GM23338 (cell line): ENCODE measurements around the gene FGGY.

Experiments used
- CREB1 ChIP-seq: fragments of 250-450 bp; sonication (Bioruptor Pico); IDR thresholded peaks from 2 replicates; pipeline ENCODE4 v1.5.0; 2020; ENCODE audit warnings: low read depth, mild to moderate bottlenecking, moderate library complexity
- EZH2 ChIP-seq: fragments of 200-600 bp; sonication (generic); IDR thresholded peaks from one replicate; pipeline ENCODE4 v1.8.0; 2017; ENCODE audit warnings: antibody characterized with exemption, mild to moderate bottlenecking, low read depth; ENCODE audit not compliant: unreplicated experiment
- ZNF331 ChIP-seq: fragments of 250-450 bp; sonication (Bioruptor Pico); IDR thresholded peaks from 2 replicates; pipeline ENCODE4 v1.5.0; 2020; ENCODE audit warnings: low read depth, mild to moderate bottlenecking, moderate library complexity
- TF ChIP-seq, protein P1 (sequence below): IDR thresholded peaks from 2 replicates; pipeline ENCODE4 v1.6.1; 2016; ENCODE audit warnings: antibody characterized with exemption
- TF ChIP-seq, protein P2 (sequence below), 2 experiments: fragments of 200-600 bp in 1 of 2; sonication (generic) in 1 of 2; conservative IDR thresholded peaks; 2 replicates each; pipeline versions ENCODE4 v1.5.1 to v1.6.1; 2016 to 2017; ENCODE audit warnings: antibody characterized with exemption in 2 of 2, low read depth in 2 of 2, mild to moderate bottlenecking in 2 of 2, moderate library complexity in 1 of 2

DNA sequence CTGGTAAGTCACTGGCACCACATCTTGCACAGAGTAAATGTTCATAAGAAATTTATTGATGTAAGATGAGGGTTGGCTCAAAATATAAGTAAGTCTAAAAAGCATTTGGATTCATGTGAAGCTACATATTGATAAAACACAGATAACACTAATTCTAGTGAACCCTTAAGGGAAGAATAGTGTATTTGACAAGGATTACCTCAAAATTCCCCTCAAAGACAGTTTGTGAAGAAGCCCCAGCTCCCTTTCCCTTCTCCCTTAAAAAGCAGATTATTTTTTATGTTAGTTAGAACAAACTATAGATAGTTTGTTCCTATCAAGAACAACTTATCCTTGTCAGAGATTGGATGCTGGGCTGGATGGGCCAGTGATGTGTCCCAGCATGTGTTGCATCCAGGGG lies 10.7 kb downstream of the FGGY start:
- TF ChIP-seq, protein P1, sequence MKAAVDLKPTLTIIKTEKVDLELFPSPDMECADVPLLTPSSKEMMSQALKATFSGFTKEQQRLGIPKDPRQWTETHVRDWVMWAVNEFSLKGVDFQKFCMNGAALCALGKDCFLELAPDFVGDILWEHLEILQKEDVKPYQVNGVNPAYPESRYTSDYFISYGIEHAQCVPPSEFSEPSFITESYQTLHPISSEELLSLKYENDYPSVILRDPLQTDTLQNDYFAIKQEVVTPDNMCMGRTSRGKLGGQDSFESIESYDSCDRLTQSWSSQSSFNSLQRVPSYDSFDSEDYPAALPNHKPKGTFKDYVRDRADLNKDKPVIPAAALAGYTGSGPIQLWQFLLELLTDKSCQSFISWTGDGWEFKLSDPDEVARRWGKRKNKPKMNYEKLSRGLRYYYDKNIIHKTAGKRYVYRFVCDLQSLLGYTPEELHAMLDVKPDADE = no peak
- TF ChIP-seq EZH2 (no peak), ZNF331 (CRISPR knock-in tag) (no peak), CREB1 (CRISPR knock-in tag) (no peak)
- TF ChIP-seq, protein P2, sequence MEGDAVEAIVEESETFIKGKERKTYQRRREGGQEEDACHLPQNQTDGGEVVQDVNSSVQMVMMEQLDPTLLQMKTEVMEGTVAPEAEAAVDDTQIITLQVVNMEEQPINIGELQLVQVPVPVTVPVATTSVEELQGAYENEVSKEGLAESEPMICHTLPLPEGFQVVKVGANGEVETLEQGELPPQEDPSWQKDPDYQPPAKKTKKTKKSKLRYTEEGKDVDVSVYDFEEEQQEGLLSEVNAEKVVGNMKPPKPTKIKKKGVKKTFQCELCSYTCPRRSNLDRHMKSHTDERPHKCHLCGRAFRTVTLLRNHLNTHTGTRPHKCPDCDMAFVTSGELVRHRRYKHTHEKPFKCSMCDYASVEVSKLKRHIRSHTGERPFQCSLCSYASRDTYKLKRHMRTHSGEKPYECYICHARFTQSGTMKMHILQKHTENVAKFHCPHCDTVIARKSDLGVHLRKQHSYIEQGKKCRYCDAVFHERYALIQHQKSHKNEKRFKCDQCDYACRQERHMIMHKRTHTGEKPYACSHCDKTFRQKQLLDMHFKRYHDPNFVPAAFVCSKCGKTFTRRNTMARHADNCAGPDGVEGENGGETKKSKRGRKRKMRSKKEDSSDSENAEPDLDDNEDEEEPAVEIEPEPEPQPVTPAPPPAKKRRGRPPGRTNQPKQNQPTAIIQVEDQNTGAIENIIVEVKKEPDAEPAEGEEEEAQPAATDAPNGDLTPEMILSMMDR (conservative IDR thresholded peaks at IDR 0.05; ENCODE audit: low read depth in 2 of 2) = no peak
